ENCODE measurements around the gene NT5DC3. TPM values are rescaled to one million over a fixed set of nuclear protein-coding genes. Genes with fewer than 3 reads are reported as not detected.

The NT5DC3 gene
- total RNA-seq, 4 donors from 2014 or later: 4.7 to 32.2 (median 5.8) TPM

GRCh38 chr12:103751600-103751999, 89.4 kb downstream of the NT5DC3 start:
- intact Hi-C loops (cut with DNase I): no loop called here

DNA sequence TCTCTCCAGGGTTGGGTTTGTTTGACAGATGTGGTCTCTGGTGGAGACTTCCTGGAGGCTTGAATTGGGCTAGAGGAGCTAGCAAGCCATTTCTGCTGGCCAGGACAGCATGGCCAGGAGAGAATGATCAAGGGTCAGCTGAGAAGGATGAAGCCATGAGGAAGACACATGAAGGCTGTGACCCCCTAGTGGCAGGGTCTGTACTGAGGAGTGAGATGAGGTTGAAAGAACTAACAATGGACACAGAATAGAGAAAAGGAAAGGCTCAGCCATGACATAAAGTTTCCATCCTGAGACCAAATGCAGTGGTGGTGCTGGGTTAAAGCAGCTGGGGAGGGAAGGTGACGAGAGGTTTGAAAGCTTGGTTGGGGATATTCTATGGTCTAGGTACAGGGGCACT, 89.9 kb downstream of the NT5DC3 start:
- Histone ChIP-seq H3K36me3 (no peaks in the 10 kb centered on the region), H3K9me3 (no peaks in the 10 kb centered on the region), H3K27me3 (peaks cover 0 to 6% (median 0%) of the 10 kb centered on the region in 4 donors), H3K27ac (no peak overlapping the region), H3K4me1 (peaks cover 0 to 8% (median 0%) of the 10 kb centered on the region in 3 donors), H3K4me3 (no peak overlapping the region)
- no peak for DNase-seq
- WGBS, 2 donors: 68 to 73% methylated on average over 1 of the region's 1 CpG
- TF ChIP-seq POLR2A (IDR thresholded peaks at IDR 0.05): no peak
- TF ChIP-seq, protein P1, sequence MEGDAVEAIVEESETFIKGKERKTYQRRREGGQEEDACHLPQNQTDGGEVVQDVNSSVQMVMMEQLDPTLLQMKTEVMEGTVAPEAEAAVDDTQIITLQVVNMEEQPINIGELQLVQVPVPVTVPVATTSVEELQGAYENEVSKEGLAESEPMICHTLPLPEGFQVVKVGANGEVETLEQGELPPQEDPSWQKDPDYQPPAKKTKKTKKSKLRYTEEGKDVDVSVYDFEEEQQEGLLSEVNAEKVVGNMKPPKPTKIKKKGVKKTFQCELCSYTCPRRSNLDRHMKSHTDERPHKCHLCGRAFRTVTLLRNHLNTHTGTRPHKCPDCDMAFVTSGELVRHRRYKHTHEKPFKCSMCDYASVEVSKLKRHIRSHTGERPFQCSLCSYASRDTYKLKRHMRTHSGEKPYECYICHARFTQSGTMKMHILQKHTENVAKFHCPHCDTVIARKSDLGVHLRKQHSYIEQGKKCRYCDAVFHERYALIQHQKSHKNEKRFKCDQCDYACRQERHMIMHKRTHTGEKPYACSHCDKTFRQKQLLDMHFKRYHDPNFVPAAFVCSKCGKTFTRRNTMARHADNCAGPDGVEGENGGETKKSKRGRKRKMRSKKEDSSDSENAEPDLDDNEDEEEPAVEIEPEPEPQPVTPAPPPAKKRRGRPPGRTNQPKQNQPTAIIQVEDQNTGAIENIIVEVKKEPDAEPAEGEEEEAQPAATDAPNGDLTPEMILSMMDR (IDR thresholded peaks at IDR 0.05): no peak
- intact Hi-C loops (cut with DNase I): no loop called here

More at GRCh38 chr12:103751600-103751999, 89.4 kb downstream of the NT5DC3 start:
- Histone ChIP-seq H3K4me1 (peaks cover 0 to 8% (median 0%) of the 10 kb centered on the region in 3 donors), H3K27me3 (peaks cover 0 to 6% (median 0%) of the 10 kb centered on the region in 4 donors), H3K4me3 (no peak overlapping the region), H3K27ac (no peak overlapping the region), H3K36me3 (no peaks in the 10 kb centered on the region), H3K9me3 (no peaks in the 10 kb centered on the region)
- TF ChIP-seq, protein P1 (IDR thresholded peaks at IDR 0.05): no peak
- TF ChIP-seq POLR2A (IDR thresholded peaks at IDR 0.05): no peak
- WGBS, 2 donors: 11 to 100% methylated on average over 1 of the region's 2 CpGs
- no peak for DNase-seq

GRCh38 chr12:103748875-103749274, 92.2 kb downstream of the NT5DC3 start:
- DNase-seq: no peak
- Histone ChIP-seq H3K27me3 (peaks cover 0 to 7% (median 0%) of the 10 kb centered on the region in 4 donors), H3K4me1 (peaks cover 0 to 8% (median 0%) of the 10 kb centered on the region in 3 donors), H3K36me3 (no peaks in the 10 kb centered on the region), H3K9me3 (no peaks in the 10 kb centered on the region), H3K4me3 (no peak overlapping the region), H3K27ac (no peak overlapping the region)
- no peak for TF ChIP-seq POLR2A (IDR thresholded peaks at IDR 0.05)
- TF ChIP-seq, protein P1 (IDR thresholded peaks at IDR 0.05): no peak
- 79 to 85% methylated on average over 8 to 12 of the region's 12 CpGs for WGBS, 2 donors
- intact Hi-C loops (cut with DNase I): no loop called here

DNA sequence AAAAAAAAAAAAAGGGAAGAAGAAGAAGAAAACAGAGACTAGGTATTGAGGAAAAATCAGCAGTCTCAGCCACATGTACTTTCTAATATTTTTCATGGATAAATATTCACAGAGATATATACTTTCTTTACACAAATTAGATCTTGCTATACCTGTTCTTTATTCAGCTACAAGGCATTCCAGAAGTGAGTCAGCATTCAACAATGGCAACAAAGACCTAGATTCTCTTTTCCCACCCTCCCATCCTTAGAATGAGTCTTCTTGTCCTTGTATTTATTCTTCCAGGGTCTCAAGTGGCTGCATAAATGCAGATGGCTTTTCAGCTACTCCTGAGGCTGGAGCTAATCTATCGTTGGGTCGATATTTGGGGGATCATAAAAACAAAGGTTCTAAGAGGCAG, 93.0 kb downstream of the NT5DC3 start:
- no peaks in the 10 kb centered on the region for H3K9me3 ChIP-seq
- H3K4me3 ChIP-seq: no peak overlapping the region
- no peaks in the 10 kb centered on the region for H3K36me3 ChIP-seq
- peaks cover 0 to 8% (median 0%) of the 10 kb centered on the region in 3 donors for H3K4me1 ChIP-seq
- no peak for TF ChIP-seq POLR2A (IDR thresholded peaks at IDR 0.05)
- TF ChIP-seq, protein P1 (IDR thresholded peaks at IDR 0.05): no peak
- peaks cover 0 to 10% (median 0%) of the 10 kb centered on the region in 4 donors for H3K27me3 ChIP-seq
- intact Hi-C loops (cut with DNase I): no loop called here
- no peak overlapping the region for H3K27ac ChIP-seq
- no peak for DNase-seq
- 61 to 89% methylated on average over 2 of the region's 2 CpGs for WGBS, 2 donors

- H3K27ac ChIP-seq: no peak overlapping the region
- no peaks in the 10 kb centered on the region for H3K9me3 ChIP-seq
- peaks cover 3 to 20% (median 9%) of the 10 kb centered on the region in 3 donors for H3K4me1 ChIP-seq
- 70 to 86% methylated on average over 2 of the region's 2 CpGs for WGBS, 2 donors
- DNase-seq: no peak
- peaks cover 0 to 18% (median 0%) of the 10 kb centered on the region in 4 donors for H3K27me3 ChIP-seq
- intact Hi-C loops (cut with DNase I): no loop called here
- H3K36me3 ChIP-seq: no peaks in the 10 kb centered on the region
- TF ChIP-seq POLR2A (IDR thresholded peaks at IDR 0.05): no peak
- TF ChIP-seq, protein P1 (IDR thresholded peaks at IDR 0.05): no peak
- no peak overlapping the region for H3K4me3 ChIP-seq
These were observed 95.1 kb downstream of the NT5DC3 start for GRCh38 chr12:103745962-103746361.
